GM18517 (cell line): Measurements from ENCODE around the gene DGKB.

Source experiments
- ATAC-seq: cut with Tn5 transposase; IDR thresholded peaks from one replicate; pipeline ENCODE4 v1.9.1; 2021; ENCODE audit warnings: mild to moderate bottlenecking, moderate library complexity; ENCODE audit not compliant: unreplicated experiment

DGKB gene

DNA sequence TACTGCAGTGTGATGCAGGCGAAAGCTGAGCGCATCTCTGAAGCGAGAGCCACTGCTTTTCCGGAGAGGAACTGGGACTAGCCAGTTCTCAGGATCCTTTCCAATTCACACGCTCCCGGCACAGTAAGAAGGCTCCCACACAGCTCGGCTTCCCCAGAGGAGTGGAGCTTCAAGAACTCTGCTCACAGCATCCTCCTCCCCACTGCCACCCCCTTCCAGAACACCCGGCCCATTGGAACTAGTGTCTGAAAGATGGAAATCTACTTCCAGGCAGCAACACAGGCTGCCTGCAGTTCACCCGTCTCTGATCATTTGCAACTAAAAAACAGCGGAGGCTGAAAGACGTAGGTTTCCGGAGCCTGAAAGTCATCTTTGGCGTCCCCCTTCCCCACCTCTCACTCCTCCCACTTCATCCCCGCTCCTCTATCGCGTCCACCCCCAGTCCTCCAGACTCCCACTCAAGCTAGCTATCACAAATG is at the start of gene DGKB:
TSS of gene DGKB (minus strand) at position 163 of the 479 bp plus-strand sequence.
- no peak for ATAC-seq

GRCh38 chr7:14950013-14950412 is 47.5 kb upstream of the DGKB start:
- no peak for ATAC-seq

- no peak for ATAC-seq
These were observed 35.6 kb upstream of the DGKB start for GRCh38 chr7:14938181-14938580.

- no peak for ATAC-seq
These were observed 35.0 kb upstream of the DGKB start for GRCh38 chr7:14937581-14937980.

DNA sequence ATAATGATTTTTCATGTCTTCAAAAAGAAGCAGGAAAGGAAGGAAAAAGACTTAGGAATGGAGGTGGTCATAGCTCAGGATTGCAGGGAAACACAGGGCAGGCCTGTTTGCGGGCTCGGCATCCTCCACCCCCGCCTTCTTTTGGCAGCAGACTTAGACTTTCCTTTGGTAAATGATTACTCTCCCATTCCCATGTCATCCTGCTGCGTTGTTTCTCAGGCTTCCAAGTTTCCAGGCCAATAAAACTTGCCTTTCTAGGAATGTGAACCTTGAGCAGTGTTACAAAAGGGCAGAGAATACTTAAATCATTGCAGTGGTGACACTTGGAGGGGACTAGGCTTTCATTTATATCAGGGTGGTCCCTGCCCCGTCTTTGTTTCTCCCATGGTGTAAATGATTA is 34.0 kb upstream of the DGKB start:
- no peak for ATAC-seq

DNA sequence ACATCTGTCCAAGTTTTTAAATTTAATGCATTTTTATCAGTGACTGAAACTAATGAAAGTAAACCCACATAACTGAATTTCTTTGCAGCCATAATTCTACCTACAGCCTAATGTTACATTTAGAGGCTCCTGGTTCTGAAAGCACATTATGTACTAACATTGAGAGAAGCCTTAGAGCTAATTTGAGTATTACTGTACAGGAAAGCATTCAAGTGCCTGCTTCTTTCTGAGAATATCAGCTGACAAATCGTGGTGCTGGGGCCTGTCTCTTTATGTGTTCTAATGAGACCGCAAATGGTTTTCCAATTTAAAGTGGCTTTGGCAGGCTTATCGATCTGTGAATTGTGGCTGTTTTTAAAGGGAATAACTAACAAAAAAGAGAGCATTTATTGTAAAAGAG is 32.3 kb upstream of the DGKB start:
- no peak for ATAC-seq

DNA sequence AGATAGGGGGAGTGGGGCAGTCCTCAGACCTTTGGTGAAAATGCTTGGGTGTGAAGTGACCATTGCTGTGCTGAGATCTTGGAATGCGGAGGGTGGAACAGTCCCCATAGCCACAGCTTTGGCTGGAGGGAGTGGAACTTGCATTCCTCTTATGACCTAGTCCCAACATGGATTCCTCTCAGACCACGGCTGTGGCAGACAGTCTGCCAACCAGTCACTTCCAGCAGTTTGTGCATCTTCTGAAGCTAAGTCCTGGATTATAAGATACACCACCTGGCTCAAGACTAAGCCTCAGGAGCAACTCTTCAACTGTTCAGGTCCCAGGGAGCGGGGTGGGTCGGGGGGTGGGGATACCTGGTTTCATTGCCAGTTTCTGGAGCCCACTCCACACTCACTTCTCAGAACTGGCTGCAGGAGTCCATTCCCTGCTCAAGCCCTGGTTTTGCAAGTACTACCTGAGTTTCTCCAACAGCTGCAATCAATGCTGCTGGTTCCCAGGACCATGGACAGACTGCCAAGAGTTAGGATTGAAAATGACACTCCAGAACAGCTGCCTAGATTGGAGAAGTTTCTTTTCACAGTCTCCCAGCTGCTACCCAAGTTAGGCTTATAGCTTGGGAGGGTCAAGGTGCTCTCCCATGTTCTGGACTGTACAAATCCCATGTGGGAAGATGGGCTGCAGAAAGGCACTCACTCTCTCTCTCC is 29.1 kb upstream of the DGKB start:
- ATAC-seq = no peak

DNA sequence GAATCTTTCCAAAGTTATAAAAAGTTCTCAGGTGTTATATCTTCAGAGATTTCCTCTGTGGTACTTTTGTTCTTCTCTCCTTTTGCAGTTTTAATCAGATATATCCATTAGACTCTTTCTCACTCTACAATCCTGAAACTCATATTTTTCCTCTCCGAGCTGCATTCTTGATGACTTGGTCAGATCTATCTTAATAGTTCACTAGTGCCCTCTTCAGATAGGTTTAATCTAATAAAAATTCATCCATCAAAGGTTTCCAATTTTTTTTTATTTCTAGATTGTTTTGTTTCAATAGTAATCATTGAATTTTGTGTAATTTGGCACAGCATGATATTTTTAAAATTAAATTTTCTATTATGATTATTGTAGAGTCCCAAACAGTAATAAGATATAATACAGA is 21.8 kb upstream of the DGKB start:
- no peak for ATAC-seq

- no peak for ATAC-seq
These were observed 8.5 kb upstream of the DGKB start for GRCh38 chr7:14911077-14911476.

DNA sequence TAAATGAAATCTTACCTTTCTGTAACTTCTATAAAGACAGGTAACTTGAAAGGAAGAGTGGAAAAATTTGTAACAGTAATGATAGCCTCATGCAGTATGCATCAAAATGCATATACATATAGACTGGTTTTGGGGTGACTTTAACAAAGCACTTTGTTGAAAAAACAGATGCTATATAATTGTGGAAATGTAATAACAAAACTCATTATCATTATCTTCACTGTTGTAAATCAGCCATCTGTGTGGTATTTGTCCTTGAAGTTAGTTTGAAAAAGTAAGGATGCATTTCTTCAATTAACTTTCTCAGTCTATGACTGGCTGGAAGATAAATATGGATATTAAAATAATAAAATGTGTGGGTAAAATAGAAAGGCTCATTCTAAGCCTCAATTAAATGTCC is 6.1 kb upstream of the DGKB start:
- ATAC-seq = no peak

- no peak for ATAC-seq
These were observed 3.2 kb upstream of the DGKB start for GRCh38 chr7:14905764-14906163.

DNA sequence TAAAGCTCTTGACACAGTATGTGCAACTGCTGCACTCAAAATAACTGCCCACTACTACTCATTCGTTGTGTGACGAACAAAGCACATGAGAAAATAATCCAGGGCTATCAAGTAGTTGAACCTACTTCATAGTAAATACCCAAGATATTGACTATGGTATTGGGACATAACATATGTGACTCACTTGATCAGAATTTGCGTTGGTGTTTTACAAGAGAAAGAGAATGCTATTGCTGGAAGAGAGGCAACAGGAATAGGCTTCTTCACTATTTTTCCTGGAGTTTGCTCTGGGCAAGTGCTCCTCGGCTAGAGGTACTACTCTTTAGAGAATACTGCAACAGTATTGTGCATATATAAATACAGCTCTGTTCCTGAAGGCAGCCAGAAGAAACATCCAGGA is 2.5 kb downstream of the DGKB start:
- no peak for ATAC-seq

GRCh38 chr7:14899030-14899429 is 3.5 kb downstream of the DGKB start:
- ATAC-seq = no peak

GRCh38 chr7:14896461-14896860 is 6.1 kb downstream of the DGKB start:
- ATAC-seq = no peak

GRCh38 chr7:14894826-14895225 is 7.7 kb downstream of the DGKB start:
- ATAC-seq = no peak

- ATAC-seq = no peak
These were observed 9.6 kb downstream of the DGKB start for GRCh38 chr7:14892961-14893360.

DNA sequence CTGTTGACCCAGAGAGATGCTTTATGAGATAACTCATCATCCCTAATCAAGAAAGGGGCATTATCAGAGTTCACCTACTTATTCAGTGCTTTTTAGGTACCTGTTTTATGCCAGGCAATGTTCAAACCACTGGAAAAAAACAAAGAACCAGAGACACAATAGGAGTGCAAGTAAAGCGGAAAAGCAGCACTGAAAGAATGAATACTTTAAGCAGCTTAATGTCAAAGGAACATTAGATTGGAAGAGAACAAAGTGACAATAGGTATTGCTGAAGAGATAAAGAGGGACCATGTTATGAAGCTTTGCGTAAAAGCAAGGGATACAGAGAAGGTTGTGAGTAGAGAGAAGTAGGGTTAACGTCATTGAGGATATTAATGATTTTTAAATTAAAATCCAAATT is 11.3 kb downstream of the DGKB start:
- ATAC-seq = no peak

DNA sequence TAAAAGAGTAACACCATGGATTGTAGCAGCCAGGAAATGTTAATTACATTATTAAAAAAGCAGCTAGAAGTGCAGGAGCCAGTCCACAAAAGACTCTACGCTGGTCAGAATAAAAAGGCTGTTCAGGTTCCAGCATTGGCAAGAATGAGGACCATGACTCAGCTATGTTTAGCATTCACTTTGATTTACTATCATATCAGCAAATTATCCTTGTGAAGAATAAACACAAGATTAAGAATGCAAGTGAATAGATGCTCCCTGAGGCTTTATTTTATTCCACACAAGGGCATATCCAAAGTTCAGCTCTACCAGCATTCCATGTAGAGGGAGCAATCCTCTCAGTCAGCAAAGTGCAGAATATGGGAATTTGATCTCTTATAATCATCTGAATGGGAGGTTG is 13.6 kb downstream of the DGKB start:
- no peak for ATAC-seq

- no peak for ATAC-seq
These were observed 16.0 kb downstream of the DGKB start for GRCh38 chr7:14886533-14886932.

DNA sequence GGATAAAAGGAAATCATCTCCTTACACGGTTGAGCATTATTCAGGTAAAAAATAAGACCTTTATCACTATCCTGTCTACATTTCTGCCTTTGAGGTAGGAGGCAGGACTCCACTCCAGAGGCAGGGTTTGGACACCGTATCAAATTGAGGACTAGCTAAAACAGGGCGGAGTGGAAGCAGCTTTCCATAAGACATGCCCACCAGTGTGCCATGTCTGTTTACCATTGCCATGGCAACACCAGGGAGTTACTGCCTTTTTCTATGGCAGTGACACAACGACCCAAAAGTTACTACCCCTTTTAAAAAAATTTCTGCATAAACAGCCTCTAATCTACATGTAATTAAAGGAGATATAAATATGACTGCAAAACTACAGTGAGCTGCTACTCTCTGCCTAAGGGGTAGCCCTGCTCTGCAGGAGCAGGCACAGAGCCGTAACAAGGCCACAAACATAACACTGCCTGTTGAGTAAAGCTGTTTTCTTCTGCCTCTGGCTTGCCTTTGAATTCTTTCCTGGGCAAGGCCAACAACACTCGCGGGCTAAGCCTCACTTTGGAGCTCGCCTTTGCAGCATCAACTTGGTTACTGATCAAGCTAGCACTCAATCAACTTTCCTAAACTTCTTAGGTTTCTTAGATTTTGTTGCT is 26.5 kb downstream of the DGKB start:
- ATAC-seq = no peak

DNA sequence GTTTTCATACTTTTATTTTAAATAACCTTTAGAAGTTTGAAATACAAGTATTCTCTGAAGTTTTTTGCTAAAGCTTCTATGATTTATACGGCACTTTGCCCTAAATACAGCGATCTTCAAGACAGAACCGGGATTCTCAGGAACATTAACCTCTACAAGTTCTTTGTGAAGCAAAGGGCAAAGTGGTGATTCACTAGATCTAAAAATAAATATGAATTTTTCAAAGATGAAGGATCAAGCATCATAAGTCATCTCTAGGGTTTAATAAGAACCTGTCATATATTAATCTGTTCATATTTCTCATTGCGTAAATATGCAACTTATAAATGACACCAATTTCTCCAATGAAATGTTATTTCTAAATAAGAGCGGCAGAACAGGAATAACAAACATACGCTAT is 30.7 kb downstream of the DGKB start:
- ATAC-seq = no peak

DNA sequence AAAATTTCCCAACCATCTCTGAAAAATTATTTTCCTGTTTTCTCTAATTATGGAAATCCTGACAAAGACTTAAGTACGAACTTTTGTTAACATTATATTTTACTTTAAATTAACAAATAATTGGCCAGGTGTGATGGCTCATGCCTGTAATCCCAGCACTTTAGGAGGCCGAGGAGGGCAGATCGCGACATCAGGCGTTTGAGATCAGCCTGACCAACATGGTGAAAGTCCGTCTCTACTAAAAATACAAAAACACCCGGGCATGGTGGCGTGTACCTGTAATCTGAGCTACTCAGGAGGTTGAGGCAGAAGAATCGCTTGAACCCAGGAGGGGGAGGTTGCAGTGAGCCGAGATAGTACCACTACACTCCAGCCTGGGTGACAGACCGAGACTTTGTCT is 32.2 kb downstream of the DGKB start:
- ATAC-seq = no peak

GRCh38 chr7:14868937-14869336 is 33.6 kb downstream of the DGKB start:
- ATAC-seq = no peak
